22Rv1 (cell line): ENCODE measurements around the gene DNMBP.

Experiments
- ZFX ChIP-seq: fragments of 450-650 bp; IDR thresholded peaks from 2 replicates; pipeline ENCODE4 v1.6.1; 2017; ENCODE audit warnings: antibody characterized with exemption, borderline replicate concordance
- TF ChIP-seq, protein P1 (sequence below): fragments of 450-650 bp; IDR thresholded peaks from 2 replicates; pipeline ENCODE4 v1.5.1; 2017; ENCODE audit warnings: mild to moderate bottlenecking

DNA sequence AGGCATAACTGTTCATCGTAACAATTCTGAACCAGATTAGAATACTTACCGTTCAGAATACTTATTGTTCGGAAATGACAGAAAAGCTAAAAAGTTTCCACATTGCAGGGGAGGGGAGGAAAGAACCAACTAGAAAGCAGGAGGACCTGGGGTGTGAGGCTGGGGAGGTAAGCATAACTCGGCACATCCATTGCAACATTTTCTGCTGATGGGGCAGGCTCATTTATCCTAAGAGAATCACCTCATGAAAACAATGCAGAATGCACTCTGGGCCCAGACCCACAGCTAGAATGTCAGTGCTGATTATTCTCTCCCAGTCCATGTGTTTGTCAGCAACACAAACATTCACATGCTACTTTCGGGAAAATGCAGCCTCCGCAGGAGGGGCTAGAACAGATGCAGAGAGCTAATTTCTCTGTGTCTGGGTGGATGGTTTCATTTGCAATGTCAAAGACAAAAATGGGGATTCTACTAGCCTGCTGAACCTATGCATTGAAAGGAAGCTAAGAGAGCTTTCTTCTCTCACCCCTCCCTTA lies 9.6 kb downstream of the DNMBP start:
- TF ChIP-seq, protein P1, sequence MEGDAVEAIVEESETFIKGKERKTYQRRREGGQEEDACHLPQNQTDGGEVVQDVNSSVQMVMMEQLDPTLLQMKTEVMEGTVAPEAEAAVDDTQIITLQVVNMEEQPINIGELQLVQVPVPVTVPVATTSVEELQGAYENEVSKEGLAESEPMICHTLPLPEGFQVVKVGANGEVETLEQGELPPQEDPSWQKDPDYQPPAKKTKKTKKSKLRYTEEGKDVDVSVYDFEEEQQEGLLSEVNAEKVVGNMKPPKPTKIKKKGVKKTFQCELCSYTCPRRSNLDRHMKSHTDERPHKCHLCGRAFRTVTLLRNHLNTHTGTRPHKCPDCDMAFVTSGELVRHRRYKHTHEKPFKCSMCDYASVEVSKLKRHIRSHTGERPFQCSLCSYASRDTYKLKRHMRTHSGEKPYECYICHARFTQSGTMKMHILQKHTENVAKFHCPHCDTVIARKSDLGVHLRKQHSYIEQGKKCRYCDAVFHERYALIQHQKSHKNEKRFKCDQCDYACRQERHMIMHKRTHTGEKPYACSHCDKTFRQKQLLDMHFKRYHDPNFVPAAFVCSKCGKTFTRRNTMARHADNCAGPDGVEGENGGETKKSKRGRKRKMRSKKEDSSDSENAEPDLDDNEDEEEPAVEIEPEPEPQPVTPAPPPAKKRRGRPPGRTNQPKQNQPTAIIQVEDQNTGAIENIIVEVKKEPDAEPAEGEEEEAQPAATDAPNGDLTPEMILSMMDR: no peak
- no peak for TF ChIP-seq ZFX
